Prostate gland (tissue), 2 donors: ENCODE data around the gene FXYD5. TPM values are rescaled to one million over a fixed set of nuclear protein-coding genes. Genes with fewer than 3 reads are reported as not detected.

Experiments used
- DNase-seq: peaks from one replicate; pipeline ENCODE4 v3.0.0-alpha.2; 2019; ENCODE audit warnings: low spot score
- H3K27ac ChIP-seq, 2 donors: fragments of 200-600 bp; sonication (generic); 2 replicates each; pipeline ENCODE4 v1.5.1; 2017 to 2019
- H3K27me3 ChIP-seq: fragments of 200-600 bp; sonication (generic); replicated peaks from 2 replicates; pipeline ENCODE4 v1.5.1; 2019; ENCODE audit not compliant: insufficient read depth
- H3K36me3 ChIP-seq, 2 donors: fragments of 200-600 bp; sonication (generic); 1 replicate in 1 of 2; 2 replicates in 1 of 2; pipeline versions ENCODE4 v1.5.1 to v1.8.1; 2017 to 2019
- H3K4me1 ChIP-seq: fragments of 200-600 bp; sonication (generic); replicated peaks from 2 replicates; pipeline ENCODE4 v1.5.1; 2019
- H3K4me3 ChIP-seq, 2 donors: fragments of 200-600 bp; sonication (generic); 2 replicates each; pipeline ENCODE4 v1.5.1; 2017 to 2019
- H3K9me3 ChIP-seq: fragments of 200-600 bp; sonication (generic); 2 replicates; pipeline ENCODE4 v1.5.1; 2017
- POLR2A ChIP-seq: fragments of 450-650 bp; IDR thresholded peaks from one replicate; pipeline ENCODE4 v1.6.1; 2016; ENCODE audit warnings: antibody characterized with exemption, mild to moderate bottlenecking
- POLR2AphosphoS5 ChIP-seq: sonication (generic); formaldehyde crosslinking; IDR thresholded peaks from one replicate; pipeline ENCODE4 v1.6.1; 2017; ENCODE audit warnings: antibody characterized with exemption
- WGBS: methylation state at CpG from one replicate; pipeline ENCODE4 v1.1.5; 2018; 5-methylcytosine and 5-hydroxymethylcytosine counted together
- intact Hi-C: fragments of 100-400 bp; cut with DNase I; formaldehyde crosslinking; loops from one replicate; pipeline ENCODE4 v1.14.2; 2022
- total RNA-seq, 2 donors: library from RNA; depleted of rRNA; stranded (reverse); fragments of >200 nt; gene quantifications; one replicate each; pipeline ENCODE4 v1.1.0, GENCODE V29; 2016
- TF ChIP-seq, protein P1 (sequence below), 4 experiments: fragments of 200-600 bp in 2 of 4; fragments of 450-650 bp in 2 of 4; sonication (generic) in 2 of 4; IDR thresholded peaks; 1 replicate in 3 of 4; 2 replicates in 1 of 4; pipeline ENCODE4 v1.5.1; 2016 to 2019; ENCODE audit warnings: antibody characterized with exemption in 4 of 4, mild to moderate bottlenecking in 2 of 4, moderate library complexity in 2 of 4

Gene FXYD5
- total RNA-seq, 2 donors from 2014 or later, result 18.8 to 43.2 TPM

DNA sequence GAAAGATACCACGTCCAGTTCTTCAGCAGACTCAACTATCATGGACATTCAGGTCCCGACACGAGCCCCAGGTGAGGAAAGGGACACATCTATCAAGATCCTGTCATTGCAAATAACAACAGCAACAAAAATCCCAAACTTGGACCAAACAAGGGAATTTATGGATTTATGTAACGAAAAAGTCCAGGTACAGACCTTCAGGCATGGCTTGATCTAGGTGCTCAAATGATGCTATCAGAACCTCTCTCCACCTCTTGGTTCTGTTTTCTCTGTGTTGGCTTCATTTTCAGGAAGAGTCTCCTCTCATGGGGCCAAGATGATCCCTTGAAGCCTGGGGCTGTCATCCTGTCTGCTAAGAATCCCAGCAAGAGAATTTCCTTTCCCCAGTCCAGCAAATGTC, 2.9 kb downstream of the FXYD5 start:
- intact Hi-C loops, result no loop called here
- WGBS, result 97% methylated on average over 4 of the region's 4 CpGs
- Histone ChIP-seq H3K27ac (no peak overlapping the region), H3K27me3 (peaks cover 12% of the 10 kb centered on the region), H3K4me1 (no peaks in the 10 kb centered on the region), H3K9me3 (no peaks in the 10 kb centered on the region), H3K36me3 (no peaks in the 10 kb centered on the region), H3K4me3 (no peak overlapping the region)
- DNase-seq, result no peak
- no peak for TF ChIP-seq POLR2A

DNA sequence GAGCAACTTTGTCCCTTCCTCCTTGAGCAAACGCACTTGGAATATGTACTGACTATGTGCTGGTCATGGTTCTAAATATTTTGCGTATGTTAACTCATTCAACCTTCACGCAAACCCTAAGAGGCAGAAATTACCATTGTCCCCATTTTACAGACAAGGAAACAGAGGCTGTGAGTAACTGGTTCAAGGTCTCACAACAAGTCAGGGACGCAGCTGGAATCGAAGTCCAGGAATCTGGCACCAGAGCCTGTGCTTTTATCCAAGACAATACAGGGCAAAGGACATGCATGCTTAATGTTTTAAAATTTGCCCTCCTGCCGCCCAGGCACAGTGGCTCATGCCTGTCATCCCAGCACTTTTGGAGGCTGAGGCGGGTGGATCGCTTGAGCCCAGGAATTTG, 5.1 kb downstream of the FXYD5 start:
- intact Hi-C loops, result no loop called here
- Histone ChIP-seq H3K4me3 (no peak overlapping the region), H3K9me3 (no peaks in the 10 kb centered on the region), H3K27me3 (peaks cover 8% of the 10 kb centered on the region), H3K4me1 (no peaks in the 10 kb centered on the region), H3K27ac (no peak overlapping the region), H3K36me3 (no peaks in the 10 kb centered on the region)
- TF ChIP-seq POLR2AphosphoS5, result no peak
- no peak for TF ChIP-seq POLR2A
- TF ChIP-seq, protein P1, sequence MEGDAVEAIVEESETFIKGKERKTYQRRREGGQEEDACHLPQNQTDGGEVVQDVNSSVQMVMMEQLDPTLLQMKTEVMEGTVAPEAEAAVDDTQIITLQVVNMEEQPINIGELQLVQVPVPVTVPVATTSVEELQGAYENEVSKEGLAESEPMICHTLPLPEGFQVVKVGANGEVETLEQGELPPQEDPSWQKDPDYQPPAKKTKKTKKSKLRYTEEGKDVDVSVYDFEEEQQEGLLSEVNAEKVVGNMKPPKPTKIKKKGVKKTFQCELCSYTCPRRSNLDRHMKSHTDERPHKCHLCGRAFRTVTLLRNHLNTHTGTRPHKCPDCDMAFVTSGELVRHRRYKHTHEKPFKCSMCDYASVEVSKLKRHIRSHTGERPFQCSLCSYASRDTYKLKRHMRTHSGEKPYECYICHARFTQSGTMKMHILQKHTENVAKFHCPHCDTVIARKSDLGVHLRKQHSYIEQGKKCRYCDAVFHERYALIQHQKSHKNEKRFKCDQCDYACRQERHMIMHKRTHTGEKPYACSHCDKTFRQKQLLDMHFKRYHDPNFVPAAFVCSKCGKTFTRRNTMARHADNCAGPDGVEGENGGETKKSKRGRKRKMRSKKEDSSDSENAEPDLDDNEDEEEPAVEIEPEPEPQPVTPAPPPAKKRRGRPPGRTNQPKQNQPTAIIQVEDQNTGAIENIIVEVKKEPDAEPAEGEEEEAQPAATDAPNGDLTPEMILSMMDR (IDR thresholded peaks at IDR 0.05), result no peak
- WGBS, result 73% methylated on average over 8 of the region's 8 CpGs
- no peak for DNase-seq

DNA sequence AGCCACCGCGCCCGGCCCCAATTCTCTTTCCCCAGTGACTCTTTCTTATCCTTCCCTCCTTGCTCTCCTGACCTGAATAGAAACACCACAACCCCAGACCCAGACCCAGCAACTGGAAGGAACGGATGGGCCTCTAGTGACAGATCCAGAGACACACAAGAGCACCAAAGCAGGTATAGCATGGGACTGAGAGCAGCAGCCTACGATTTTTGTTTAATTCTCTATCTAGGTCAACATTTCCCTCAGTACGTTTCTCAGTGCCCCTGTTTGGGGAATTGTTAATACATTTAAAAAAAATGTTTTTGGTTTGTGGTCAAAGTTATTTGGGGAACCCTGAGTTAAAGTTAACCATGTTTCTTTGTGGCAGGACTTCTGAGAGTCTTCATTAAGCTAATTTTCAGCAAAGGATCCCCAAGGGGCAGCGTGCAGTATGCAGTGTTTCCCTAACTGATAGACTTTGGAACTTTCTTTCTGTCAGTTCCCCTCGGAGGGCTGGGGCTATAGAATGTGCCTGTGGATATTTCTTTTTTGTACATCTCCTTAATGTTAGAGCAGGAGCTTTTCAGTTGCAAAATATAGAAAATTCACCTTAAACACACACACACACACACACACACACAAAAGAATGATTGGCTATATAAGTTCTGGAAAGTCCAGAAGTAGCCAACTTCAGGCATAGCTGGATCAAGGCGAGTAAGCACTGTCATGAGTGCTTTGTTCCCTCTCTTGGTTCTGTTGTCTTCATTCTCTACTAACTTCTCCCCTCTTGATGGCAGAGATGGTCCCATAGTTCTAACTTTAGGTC, 6.3 kb downstream of the FXYD5 start:
- Histone ChIP-seq H3K36me3 (no peaks in the 10 kb centered on the region), H3K4me3 (no peak overlapping the region), H3K4me1 (no peaks in the 10 kb centered on the region), H3K27me3 (no peaks in the 10 kb centered on the region), H3K9me3 (no peaks in the 10 kb centered on the region), H3K27ac (no peak overlapping the region)
- no peak for TF ChIP-seq POLR2A
- TF ChIP-seq POLR2AphosphoS5, result no peak
- TF ChIP-seq, protein P1 (IDR thresholded peaks at IDR 0.05), result no peak
- intact Hi-C loops, result no loop called here
- 88% methylated on average over 9 of the region's 9 CpGs for WGBS
- DNase-seq, result no peak

DNA sequence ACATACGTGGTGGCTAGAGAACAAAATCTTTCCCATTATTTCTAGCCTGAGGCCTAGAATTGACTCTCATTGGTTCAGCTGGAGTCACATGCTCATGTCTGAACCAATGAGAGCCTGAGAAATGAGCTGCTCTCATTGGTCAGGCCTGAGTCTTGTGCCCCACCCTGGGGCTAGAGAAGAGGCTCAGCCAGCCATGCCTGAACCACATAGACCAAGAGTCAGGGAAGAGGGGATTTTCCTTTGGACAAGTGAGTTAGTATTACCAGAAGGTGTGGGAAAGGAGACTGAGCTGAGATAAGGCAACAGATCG, 6.9 kb downstream of the FXYD5 start:
- H3K4me1 ChIP-seq, result no peaks in the 10 kb centered on the region
- no peak overlapping the region for H3K4me3 ChIP-seq
- no peaks in the 10 kb centered on the region for H3K9me3 ChIP-seq
- no peaks in the 10 kb centered on the region for H3K27me3 ChIP-seq
- WGBS, result 69% methylated on average over 2 of the region's 2 CpGs
- intact Hi-C loops, result no loop called here
- no peaks in the 10 kb centered on the region for H3K36me3 ChIP-seq
- H3K27ac ChIP-seq, result no peak overlapping the region
- no peak for DNase-seq
- TF ChIP-seq POLR2A, result no peak
- TF ChIP-seq, protein P1 (IDR thresholded peaks at IDR 0.05), result no peak
- TF ChIP-seq POLR2AphosphoS5, result no peak

DNA sequence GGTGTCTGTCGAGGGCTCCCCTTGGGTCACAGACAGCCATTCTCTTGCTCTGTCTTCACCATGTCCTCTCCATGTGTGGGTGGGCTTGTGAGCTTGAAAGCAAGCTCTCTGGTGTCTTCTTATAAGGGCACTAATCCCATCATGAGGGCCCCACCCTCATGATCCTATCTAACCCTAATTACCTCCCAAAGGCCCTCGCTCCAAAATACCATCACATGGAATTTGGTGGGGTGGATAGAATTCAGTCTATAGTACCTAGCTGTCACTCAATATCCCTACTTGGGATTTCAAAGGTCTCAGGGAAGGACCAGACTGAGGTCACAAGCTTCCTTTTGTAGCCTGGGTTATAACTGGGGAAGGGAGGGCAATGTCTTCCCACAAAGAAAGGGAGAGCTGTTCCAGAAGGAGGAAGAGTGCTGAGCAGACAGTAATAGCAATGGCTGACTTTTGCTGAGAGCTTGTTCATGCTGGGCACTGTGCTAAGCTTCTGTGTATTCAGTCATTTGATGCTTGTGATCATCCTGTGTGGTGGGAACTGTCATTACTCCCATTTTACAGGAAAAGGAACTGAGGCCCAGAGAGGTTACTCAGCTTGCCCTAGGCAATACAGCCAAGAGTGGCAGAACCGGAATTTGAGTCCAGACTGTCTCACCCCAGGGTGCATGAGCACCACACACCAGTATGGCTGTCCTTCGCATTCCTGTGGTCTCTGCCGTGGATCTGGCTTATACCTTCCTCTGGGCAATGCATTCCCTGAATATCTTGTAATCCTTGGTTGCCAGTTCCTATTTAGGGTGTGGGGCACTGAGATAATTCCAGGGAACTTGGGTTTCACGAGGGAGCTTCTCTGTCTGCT, 8.2 kb downstream of the FXYD5 start:
- TF ChIP-seq, protein P1 (IDR thresholded peaks at IDR 0.05), result no peak
- TF ChIP-seq POLR2AphosphoS5 (no peak), POLR2A (no peak)
- 85% methylated on average over 6 of the region's 6 CpGs for WGBS
- Histone ChIP-seq H3K27me3 (no peaks in the 10 kb centered on the region), H3K36me3 (no peaks in the 10 kb centered on the region), H3K27ac (no peak overlapping the region), H3K9me3 (no peaks in the 10 kb centered on the region), H3K4me1 (no peaks in the 10 kb centered on the region), H3K4me3 (no peak overlapping the region)
- DNase-seq, result no peak
- intact Hi-C loops, result no loop called here
